IPS-18a (cell line): Measurements from ENCODE around the gene CHPT1.
A peak's percentile ranks its signal among the peaks of the same experiment; 100 is the strongest.

Experiments used
- H3K27ac ChIP-seq: one replicate; pipeline ENCODE4 v1.5.1; 2013; ENCODE audit warnings: low read length
- H3K27me3 ChIP-seq: one replicate; pipeline ENCODE4 v1.6.1; 2013; ENCODE audit warnings: mild to moderate bottlenecking, low read length; ENCODE audit not compliant: control insufficient read depth, insufficient read depth
- H3K36me3 ChIP-seq: one replicate; pipeline ENCODE4 v1.6.1; 2013; ENCODE audit warnings: low read depth, low read length; ENCODE audit not compliant: control insufficient read depth
- H3K4me1 ChIP-seq: one replicate; pipeline ENCODE4 v1.6.1; 2013; ENCODE audit warnings: low read depth, low read length; ENCODE audit not compliant: control insufficient read depth
- H3K4me3 ChIP-seq: one replicate; pipeline ENCODE4 v1.5.1; 2013; ENCODE audit warnings: low read length
- H3K9ac ChIP-seq: one replicate; pipeline ENCODE4 v1.6.1; 2013; ENCODE audit warnings: mild to moderate bottlenecking, low read length, moderate library complexity
- H3K9me3 ChIP-seq: one replicate; pipeline ENCODE4 v1.6.1; 2013; ENCODE audit warnings: low read depth, low read length; ENCODE audit not compliant: control insufficient read depth

CHPT1 gene

DNA sequence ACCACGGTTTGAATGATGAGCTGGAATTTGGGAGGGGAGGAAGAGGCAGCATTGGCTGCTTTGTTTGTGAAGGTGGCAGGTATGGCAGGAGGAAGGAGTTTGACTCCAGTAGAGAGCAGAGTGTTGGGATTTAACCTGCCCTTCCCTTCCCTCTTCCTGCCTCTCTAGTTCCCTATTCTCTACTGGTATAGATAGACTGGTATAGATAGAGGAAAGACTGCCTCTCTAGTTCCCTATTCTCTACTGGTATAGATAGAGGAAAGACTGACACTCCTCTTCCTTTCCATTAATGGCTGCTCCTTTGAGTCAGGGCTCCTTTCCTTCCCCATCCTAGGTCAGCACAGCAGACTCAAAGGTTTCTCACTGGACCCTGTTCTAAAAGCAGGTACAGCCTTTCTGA, 50.3 kb downstream of the CHPT1 start:
- no peak overlapping the region for H3K9ac ChIP-seq
- H3K9me3 ChIP-seq: no peaks in the 10 kb centered on the region
- H3K36me3 ChIP-seq: peaks cover 25% of the 10 kb centered on the region
- no peak overlapping the region for H3K4me3 ChIP-seq
- H3K4me1 ChIP-seq: no peaks in the 10 kb centered on the region
- no peak overlapping the region for H3K27ac ChIP-seq
- no peaks in the 10 kb centered on the region for H3K27me3 ChIP-seq

- Histone ChIP-seq H3K4me1 (no peaks in the 10 kb centered on the region), H3K4me3 (no peak overlapping the region), H3K36me3 (peaks cover 26% of the 10 kb centered on the region), H3K27ac (no peak overlapping the region), H3K27me3 (no peaks in the 10 kb centered on the region), H3K9ac (no peak overlapping the region), H3K9me3 (no peaks in the 10 kb centered on the region)
Measured at GRCh38 chr12:101748907-101749306, 51.5 kb downstream of the CHPT1 start.

DNA sequence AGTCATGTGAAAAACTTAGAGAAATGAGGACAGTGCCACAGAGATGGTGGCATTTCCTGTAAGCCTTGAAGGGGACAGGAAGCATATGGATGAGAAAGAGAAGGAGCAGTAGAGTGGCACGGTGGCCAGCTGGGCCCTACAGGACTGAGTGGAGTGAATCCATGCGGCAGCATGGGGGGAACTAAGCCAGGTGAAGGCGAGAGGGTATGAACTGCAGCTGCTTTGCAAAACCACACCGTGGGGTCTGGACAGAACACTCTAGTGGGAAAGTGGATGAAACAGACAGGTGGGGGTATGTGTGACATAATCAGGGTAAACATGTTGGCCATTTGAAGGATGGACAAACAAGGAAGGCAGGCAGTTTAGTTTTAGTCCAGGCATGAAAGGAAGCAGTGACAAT, 52.2 kb downstream of the CHPT1 start:
- Histone ChIP-seq H3K9me3 (no peaks in the 10 kb centered on the region), H3K9ac (no peak overlapping the region), H3K4me1 (no peaks in the 10 kb centered on the region), H3K4me3 (no peak overlapping the region), H3K36me3 (peaks cover 25% of the 10 kb centered on the region), H3K27ac (no peak overlapping the region), H3K27me3 (no peaks in the 10 kb centered on the region)

DNA sequence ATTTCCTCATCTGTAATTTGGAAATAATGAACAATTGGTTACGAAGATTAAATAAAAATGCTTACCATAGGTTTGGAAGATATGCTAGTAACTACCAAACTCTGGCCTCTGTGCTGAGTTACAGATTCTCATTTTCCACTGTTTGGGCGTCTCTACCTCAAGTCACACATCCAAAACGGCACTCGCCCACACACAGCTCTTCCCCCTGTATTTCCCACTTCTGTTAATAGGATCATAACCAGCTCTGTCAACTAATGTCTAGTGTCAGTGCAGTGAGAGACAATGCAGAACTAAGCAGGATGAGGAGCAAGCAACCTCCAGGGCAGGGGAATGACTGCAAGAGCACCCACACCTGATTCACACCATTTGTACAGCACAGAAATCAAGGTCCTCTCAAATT, 52.7 kb downstream of the CHPT1 start:
- Histone ChIP-seq H3K27me3 (no peaks in the 10 kb centered on the region), H3K36me3 (peaks cover 24% of the 10 kb centered on the region), H3K4me3 (no peak overlapping the region), H3K27ac (no peak overlapping the region), H3K9ac (no peak overlapping the region), H3K4me1 (no peaks in the 10 kb centered on the region), H3K9me3 (no peaks in the 10 kb centered on the region)

GRCh38 chr12:101759396-101760047, 62.1 kb downstream of the CHPT1 start:
- Histone ChIP-seq H3K4me3 (no peak overlapping the region), H3K27me3 (no peaks in the 10 kb centered on the region), H3K4me1 (peaks cover 12% of the 10 kb centered on the region), H3K27ac (no peak overlapping the region), H3K9me3 (no peaks in the 10 kb centered on the region), H3K9ac (no peak overlapping the region), H3K36me3 (peaks cover 20% of the 10 kb centered on the region)

- H3K27ac ChIP-seq: peak overlapping the region; percentile 31
- H3K36me3 ChIP-seq: peaks cover 15% of the 10 kb centered on the region
- peaks cover 12% of the 10 kb centered on the region for H3K4me1 ChIP-seq
- H3K9ac ChIP-seq: no peak overlapping the region
- no peak overlapping the region for H3K4me3 ChIP-seq
- H3K27me3 ChIP-seq: no peaks in the 10 kb centered on the region
- no peaks in the 10 kb centered on the region for H3K9me3 ChIP-seq
Measured at GRCh38 chr12:101761350-101761749, 63.9 kb downstream of the CHPT1 start.

- no peak overlapping the region for H3K4me3 ChIP-seq
- H3K27ac ChIP-seq: peak overlapping the region; percentile 31
- peaks cover 11% of the 10 kb centered on the region for H3K36me3 ChIP-seq
- H3K4me1 ChIP-seq: peaks cover 12% of the 10 kb centered on the region
- H3K27me3 ChIP-seq: no peaks in the 10 kb centered on the region
- no peak overlapping the region for H3K9ac ChIP-seq
- no peaks in the 10 kb centered on the region for H3K9me3 ChIP-seq
Measured at GRCh38 chr12:101761781-101762180, 64.3 kb downstream of the CHPT1 start.

DNA sequence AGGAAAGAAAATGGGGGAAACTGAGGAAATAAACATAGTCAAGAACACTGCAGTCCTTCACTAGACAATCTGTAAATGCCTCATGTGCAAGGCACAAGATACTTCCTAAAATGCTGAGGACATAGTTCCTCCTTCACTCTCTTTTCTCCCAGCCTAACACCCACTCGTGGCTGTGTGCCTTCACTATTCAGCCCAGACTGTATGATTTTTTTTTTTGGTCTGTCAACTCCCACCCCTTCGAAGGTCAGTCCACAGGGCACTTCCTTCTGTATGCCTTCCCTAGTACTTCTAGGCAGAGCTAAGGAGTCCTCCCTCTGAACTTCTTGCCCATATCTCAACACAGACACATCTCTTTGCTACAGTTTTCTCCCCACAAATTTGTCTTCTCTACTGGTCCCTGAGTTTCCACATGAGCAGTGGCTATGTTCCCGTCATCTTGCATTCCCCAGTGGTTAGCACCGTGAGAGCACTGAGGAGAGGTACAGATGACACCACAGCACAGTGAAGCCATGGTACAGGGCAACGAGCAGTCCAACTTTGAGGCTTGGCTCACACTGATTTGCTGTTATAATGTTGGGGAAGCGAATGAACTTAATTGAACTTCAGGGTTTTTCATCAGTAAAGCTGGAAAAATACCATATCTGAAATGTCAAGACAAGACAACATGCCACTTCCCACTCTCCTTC, 65.9 kb downstream of the CHPT1 start:
- Histone ChIP-seq H3K27me3 (no peaks in the 10 kb centered on the region), H3K27ac (no peak overlapping the region), H3K4me3 (no peak overlapping the region), H3K4me1 (peaks cover 12% of the 10 kb centered on the region), H3K9ac (no peak overlapping the region), H3K36me3 (peaks cover 11% of the 10 kb centered on the region), H3K9me3 (no peaks in the 10 kb centered on the region)

- Histone ChIP-seq H3K9ac (no peak overlapping the region), H3K4me1 (peaks cover 12% of the 10 kb centered on the region), H3K27me3 (no peaks in the 10 kb centered on the region), H3K36me3 (peaks cover 11% of the 10 kb centered on the region), H3K4me3 (no peak overlapping the region), H3K9me3 (no peaks in the 10 kb centered on the region), H3K27ac (no peak overlapping the region)
Measured at GRCh38 chr12:101764051-101764792, 66.8 kb downstream of the CHPT1 start.

GRCh38 chr12:101767537-101767936, 70.1 kb downstream of the CHPT1 start:
- H3K9me3 ChIP-seq: no peaks in the 10 kb centered on the region
- H3K4me1 ChIP-seq: no peaks in the 10 kb centered on the region
- H3K27ac ChIP-seq: no peak overlapping the region
- no peaks in the 10 kb centered on the region for H3K27me3 ChIP-seq
- H3K4me3 ChIP-seq: no peak overlapping the region
- H3K36me3 ChIP-seq: peaks cover 9% of the 10 kb centered on the region
- no peak overlapping the region for H3K9ac ChIP-seq

DNA sequence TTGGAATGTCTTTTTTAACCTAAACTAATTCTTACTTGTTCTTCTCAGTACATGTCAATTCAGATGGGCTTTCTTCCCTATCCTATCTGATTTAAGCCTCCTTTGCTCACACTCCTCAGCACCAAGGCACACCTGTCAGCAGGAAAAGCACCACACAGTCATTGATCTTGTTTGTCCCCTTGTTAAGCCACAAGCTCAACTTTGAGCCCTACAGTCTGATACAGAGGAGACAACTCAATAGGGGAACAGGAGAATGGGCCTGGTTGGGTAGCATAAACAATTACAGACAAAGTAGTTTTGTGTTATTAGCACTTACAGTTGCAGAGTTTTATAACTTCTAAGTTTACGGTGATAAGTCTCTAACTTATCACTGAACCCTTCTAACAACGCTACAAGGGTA, 71.3 kb downstream of the CHPT1 start:
- Histone ChIP-seq H3K9me3 (no peaks in the 10 kb centered on the region), H3K27ac (no peak overlapping the region), H3K36me3 (peaks cover 9% of the 10 kb centered on the region), H3K9ac (no peak overlapping the region), H3K27me3 (no peaks in the 10 kb centered on the region), H3K4me1 (no peaks in the 10 kb centered on the region), H3K4me3 (no peak overlapping the region)
